GM18868 (cell line): ENCODE measurements around the gene WDR86.

Source experiments
- ATAC-seq: cut with Tn5 transposase; IDR thresholded peaks from one replicate; pipeline ENCODE4 v1.9.1; 2021; ENCODE audit warnings: mild to moderate bottlenecking, moderate library complexity; ENCODE audit not compliant: unreplicated experiment

WDR86 gene

DNA sequence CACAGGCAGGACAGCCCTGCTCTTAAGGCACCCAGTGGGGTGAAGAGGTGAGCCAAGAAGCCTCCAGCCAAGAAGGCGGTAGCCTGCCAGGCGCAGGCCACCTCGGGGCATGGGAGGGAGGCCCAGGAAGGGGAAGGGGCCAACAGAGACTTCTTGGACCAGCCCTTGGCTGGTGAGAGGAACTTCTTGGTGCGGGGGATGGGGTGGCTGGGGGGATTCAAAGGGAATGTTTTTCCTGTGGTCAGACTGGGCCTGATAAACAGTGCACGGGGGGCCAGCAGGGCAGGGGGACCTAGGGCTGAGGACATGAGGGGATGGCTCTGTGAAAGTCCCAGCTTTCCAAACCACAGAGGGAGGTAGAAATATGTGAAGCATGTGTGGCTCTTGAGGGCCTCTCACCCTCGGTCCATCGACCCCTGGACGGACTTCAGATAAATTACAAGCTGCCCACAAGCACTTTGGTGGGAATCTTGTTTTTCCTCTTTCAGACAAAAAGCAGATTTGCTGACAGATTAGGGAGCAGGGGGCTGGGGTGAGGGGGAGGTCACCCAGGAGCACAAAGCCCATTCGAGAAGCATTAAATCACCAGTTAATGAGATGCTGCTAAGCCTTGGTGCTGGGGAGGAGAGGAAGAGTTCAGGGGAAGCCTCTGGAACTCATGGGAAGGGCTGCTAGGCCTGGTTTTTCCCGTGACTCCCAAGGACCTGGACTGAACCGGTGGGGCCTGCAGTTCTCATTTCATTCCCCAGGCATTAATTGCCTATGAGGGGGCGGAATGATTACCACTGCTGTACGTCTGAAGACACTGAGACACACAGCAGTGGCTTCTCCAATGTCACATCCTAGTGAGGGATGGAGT is 18.8 kb upstream of the WDR86 start:
- ATAC-seq = no peak

DNA sequence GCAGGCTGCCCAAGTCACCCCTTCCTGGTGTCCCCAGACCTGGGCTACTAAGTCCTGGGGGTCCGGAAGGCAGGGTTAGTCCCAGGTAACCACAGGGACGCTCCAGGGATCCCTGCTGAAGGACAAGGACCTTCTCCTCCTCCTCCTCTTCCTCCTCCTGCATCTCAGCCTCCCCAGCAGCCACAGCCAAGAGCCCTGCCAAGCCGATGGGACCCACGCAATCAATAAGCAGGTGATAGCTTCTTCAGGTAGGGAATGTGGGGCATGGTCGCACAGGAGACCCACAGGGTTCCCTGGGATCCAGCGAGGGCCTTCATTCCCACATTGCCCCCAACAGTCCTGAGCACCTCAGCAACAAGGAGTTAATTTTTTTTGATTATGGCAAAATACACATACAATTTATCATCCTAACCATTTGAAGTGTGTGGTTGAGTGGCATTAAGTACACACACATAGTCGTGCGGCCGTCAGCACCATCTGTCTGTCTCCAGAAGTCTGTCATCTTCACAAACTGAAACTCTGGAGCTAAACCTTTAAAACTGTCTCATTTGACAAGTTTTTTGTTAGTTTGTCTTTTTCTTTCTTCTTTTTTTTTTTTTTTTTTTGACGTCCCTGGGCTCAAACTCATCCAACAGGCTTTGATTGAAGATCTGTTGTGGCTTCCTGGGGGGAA is 18.0 kb upstream of the WDR86 start:
- ATAC-seq = no peak

DNA sequence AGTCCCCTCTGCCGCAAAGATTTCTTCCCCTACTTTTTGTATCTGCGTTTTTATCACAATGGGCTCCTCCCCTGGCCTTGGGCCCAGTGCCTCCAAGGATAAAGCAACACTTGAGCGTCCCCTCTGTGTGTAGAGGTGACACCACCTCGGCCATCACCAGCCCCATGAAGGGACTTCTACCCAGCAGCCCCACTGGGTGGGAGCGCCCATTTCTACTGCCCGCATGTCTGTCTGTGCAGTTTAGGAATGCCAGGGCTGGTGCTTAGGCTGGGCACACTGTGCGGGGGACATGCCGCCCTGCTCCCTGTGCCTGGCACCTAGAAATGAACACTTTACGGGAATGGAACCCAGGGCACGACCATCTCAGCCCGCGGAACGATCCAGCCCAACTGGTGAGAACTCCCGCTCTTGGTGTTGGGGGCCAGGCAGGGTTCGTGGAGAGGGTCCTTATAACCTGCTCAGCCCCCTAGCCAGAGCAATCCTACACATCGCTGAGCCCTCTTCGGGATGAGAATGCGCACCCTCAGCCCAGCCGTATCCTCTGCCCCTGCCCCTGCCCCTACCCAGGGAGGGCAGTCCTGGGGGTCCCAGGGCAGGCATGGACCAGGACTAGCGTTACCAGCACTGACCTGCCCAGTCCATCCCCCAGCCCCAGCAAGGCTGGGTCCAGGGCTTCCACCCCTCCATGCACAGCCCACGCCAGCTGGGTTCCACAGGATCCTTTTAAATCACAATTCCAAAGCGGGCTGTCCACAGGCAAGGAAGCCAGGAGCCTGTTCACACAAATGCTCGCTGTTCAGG is 17.3 kb upstream of the WDR86 start:
- ATAC-seq = no peak

DNA sequence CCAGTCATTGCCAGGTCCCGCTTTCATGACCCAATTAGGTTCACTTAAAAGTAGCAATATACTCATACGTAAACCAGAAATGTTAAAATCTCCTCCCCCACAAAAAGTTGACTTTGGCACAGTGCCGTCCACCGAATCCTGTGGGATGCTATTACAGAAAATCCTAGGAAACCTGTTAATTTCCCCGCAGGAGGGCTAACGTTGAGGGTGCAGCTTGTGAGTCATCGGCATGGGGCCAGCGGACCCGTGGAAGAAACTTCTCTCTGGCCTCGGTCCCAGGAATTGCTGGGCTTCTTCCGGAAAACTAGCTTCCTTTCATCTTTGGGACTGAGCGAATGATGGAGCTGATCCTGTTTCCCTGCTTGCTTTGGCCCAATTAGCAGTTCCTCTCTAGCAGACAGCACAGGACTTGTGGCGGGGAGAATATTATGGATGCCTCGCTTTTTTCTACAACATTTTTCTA is 16.6 kb upstream of the WDR86 start:
- ATAC-seq = no peak

DNA sequence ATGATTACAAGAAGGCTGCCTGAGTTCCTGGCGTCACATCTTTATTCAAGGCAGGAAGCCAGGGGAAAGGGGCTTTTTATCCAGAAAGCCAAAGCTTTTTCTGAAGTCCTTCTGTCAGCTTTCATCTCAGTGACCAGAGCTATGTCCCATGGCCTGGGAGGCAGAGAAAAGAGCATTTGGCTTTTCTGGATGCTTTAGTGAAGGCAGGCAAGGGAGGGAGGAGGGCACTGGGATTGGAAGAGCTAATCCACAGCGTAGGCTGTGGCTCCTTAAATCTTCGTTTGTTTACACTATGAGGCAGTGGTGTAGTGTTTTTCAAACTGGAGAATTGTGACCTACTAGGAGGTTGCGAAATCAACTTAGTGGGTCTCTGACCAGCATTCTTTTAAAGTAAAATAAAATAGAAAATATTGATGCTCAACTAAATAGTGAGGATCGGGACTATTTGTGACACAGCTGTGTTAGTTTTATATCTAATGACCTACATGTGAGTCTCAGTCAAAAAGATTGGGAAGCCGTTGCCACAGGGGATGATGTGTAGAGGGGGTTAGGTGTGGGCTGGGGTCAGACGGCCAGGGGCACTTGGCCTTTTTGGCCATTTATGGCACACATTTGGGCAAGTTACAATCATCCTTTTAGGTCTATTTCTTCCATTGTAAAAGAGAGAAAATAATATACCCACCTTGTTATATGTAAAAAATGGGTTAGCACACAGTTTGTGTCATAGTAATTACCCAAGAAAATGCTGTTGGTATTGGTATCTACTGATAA is 16.0 kb upstream of the WDR86 start:
- ATAC-seq = no peak

DNA sequence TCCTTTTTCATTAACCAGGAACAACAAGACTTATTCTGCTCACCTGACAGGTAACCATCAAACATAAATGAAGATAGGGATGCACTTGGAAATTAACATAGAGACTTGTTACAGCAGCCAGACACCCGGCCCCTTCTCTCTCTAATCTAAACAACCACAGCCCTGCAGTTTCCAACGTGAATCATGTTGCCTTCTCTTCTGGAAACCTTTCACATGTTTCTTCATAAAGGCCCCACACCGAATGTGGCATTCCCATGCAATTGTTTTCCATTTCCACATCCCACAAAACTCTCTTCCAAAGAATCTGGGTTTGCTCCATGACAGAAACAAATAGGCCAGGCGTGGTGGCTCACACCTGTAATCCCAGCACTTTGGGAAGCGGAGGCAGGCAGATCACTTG is 15.0 kb upstream of the WDR86 start:
- no peak for ATAC-seq

DNA sequence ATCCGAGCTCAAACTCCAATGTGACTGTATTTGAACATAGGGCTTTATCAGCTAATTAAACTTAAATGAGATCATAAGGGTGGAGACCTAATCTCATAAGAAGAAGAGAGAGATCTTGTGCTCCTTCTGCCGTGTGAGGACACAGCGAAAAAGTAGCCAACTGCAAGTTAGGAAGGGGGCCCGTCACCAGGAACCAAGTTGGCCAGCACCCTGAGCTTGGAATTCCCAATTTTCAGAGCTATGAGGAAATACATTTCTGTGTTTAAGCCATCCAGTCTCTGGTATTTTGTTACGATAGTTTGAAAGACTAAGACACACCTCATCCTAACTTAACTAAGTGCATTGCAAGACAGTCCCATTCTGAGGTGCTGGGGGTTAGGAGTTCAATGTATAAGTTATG is 14.1 kb upstream of the WDR86 start:
- no peak for ATAC-seq

DNA sequence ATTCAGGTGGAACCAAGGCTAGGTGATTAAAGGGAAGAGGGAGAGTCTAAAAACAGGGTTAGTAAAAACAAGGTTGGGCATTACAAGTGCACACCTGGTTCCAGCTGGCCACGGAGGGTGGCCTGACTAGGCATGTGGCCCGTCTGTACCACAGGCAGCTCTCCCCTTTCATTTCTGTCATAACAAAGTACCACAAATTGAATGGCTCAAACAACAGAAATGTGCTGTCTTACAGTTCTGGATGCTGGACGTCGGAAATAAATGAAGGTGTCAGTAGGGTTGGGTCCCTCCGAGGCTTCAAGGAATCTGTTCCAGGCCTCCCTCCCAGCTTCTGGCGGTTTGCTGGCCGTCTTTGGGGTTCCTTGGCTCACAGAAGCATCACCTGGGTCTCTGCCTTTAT is 13.4 kb upstream of the WDR86 start:
- ATAC-seq = no peak

DNA sequence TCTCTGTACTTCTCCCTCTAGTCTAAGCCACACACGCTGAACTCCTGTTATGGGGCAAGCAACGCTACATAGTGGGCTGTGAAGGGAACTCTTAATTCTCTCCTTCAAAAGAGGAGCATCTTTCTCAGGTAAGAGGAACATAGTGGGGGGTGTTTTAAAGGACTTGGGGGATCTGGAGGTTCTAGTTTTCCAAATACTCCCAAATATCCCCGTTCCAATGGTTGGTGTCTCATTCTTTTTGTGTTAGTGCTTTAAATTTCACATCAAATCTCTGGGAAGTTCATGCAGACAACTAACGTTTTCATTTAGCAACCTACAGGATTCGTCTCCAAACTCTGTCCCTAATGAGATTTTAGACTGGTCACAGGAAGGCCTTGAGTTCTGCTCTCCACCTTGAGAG is 12.4 kb upstream of the WDR86 start:
- no peak for ATAC-seq

DNA sequence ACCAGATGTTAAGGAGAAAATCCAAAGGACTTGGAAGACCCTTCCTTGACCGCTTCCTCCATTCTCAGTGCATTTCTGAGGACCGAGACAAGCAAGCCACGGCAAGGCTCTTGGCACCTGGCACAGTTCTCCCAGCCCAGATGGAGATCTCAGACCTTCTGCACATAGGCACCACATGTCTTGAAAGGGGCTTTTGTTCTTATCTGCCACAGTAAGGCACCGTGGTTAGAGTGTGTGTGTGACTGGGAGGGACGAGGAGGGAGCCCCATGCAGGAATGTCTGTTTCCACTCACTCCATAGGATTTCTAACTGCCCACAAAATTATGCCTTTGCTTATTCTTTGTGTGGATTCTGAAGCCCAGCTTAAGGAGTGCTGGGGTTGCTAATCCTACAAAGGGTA is 10.3 kb upstream of the WDR86 start:
- ATAC-seq = no peak

DNA sequence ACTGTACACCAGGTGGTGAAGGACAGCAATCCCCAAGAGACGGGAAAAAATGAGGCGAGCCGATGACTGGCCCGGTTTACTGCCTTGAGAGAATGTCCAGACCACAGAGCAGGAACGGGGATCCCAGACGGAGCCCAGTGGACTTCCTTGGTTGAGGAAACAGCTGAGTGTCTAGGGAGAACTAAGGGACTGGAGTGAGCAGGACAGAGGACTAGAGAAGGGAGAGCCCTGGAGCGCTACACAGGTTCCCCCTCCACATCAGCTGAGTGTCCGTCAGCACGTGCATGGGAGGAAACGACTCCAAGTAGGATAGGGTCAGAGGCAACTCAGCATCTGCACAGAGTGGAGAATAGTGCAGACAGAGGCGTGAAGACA is 7.1 kb upstream of the WDR86 start:
- ATAC-seq = no peak

DNA sequence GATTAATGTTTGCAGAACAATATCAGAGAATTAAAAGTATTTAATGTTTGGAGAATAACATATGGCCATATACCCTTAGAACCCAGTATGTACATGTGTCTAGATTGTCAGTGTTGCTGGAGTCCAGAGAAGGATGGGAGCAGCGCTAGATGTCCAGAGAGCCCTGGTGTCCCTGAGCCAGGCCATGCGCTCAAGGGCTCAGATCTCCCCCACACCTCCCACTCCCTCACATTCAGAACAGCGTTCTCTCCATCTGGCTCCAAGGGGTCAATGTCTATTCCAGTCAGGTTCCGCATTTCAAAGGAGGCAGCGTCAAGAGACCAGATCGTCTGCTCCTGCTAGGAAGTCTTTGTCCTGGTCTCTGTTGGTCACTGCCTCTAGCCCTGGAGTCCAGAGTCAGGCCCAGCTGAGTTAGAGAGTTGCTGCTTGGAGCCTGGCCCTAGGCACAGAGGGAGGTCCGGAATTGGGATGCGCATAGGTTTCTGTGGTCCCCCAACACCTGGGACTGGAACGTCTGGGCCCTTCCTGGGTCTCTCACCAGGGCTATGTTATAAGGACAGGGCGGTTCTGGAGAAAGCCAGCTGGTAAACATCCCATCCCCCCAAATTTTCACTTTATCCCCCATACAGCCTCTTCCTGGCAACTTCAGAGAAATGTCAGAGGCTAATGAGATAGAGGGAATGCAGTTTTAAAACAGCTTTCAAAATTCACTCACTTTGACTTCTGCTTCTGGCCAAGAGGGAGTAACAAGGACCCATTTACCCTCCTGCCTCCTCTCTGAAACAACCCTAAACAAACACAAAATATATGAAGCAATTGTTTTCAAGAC is 6.5 kb upstream of the WDR86 start:
- no peak for ATAC-seq

DNA sequence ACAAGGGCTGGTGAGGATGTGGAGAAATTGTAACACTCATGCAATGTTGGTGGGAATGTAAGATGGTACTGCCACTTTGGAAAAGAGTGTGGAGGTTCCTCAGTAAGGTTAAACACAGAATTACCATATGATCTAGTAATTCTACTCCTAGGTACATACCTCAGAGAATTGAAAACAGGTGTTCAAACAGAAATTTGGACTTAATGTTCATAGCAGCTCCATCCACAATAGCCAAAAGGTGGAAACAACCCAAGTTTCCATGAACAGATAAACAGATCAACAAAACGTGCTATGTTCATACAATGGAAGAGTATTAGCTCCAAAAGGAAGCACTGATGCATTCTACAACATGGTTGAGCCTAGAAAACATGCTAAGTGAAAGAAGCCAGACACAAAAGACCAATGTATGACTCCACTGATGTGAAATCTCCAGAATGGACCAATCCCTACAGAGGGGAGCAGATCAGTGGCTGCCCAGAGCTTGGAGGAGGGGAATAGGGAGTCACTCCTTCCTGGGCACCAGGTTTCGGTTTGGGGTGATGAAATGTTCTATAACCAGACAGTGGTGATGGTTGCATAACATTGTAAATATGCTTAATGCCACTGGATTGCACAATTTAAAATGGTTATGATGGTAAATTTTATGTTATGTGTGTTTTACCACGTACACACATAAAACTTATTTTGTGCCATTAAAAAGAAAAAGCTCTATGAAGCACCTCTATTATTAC is 5.7 kb upstream of the WDR86 start:
- ATAC-seq = no peak

DNA sequence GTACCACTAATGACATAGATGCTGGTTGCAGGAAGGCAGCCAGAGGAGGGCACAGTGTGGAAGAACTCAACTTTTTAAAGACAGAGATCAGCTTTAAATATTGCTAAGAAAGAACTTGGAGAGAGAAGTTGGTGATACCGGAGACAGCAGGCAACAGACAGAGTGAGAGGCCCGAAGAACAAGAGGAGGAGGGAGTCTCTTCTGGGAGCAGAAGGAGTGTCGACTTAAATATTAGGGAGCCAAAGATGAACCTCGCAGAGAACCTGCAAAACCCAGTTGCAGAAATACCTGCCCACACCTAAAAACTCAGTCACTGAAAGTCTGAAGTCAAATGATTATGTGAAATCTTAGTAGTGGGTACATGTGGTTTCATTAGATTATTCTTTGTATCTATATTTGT is 3.4 kb upstream of the WDR86 start:
- no peak for ATAC-seq

DNA sequence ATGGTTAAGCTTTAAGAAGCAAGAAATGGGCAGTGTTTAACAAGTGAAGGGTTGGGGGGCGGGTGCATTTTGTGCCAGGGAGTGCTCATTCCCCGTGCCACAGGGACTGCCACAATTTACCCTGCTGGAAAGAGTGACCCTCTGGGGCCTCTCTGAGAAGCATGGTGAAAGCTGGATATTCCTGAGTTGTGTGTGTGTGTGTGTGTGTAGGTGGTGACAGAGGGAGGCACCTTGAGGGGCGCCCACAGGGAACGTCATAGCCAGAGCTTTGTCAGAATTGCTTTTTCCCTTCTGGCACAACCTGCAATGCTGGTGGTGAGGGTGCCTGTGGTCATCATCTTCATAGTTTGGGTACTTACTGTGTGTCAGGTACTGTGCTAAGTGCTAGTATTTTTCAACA is 2.5 kb upstream of the WDR86 start:
- ATAC-seq = no peak

DNA sequence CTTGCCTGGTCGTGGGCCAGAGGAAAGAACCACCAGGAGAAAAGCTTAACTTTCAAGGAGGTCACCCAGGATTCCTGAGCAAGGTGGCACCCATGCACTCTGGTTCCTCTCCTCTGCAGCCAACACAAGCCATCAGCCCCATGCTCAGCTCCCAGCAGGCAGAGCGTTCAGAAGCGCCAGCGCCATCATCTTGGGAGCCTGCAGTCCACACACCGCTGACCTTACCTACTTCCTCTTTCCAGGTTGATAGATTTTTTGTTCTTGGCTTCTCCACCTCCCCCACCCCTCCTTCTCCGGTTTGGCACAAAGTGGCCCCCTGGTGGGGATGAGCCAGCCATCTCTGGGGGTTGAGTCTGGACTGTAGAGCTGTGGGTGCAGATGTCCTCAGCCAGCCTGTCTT is 1.7 kb upstream of the WDR86 start:
- ATAC-seq = no peak

DNA sequence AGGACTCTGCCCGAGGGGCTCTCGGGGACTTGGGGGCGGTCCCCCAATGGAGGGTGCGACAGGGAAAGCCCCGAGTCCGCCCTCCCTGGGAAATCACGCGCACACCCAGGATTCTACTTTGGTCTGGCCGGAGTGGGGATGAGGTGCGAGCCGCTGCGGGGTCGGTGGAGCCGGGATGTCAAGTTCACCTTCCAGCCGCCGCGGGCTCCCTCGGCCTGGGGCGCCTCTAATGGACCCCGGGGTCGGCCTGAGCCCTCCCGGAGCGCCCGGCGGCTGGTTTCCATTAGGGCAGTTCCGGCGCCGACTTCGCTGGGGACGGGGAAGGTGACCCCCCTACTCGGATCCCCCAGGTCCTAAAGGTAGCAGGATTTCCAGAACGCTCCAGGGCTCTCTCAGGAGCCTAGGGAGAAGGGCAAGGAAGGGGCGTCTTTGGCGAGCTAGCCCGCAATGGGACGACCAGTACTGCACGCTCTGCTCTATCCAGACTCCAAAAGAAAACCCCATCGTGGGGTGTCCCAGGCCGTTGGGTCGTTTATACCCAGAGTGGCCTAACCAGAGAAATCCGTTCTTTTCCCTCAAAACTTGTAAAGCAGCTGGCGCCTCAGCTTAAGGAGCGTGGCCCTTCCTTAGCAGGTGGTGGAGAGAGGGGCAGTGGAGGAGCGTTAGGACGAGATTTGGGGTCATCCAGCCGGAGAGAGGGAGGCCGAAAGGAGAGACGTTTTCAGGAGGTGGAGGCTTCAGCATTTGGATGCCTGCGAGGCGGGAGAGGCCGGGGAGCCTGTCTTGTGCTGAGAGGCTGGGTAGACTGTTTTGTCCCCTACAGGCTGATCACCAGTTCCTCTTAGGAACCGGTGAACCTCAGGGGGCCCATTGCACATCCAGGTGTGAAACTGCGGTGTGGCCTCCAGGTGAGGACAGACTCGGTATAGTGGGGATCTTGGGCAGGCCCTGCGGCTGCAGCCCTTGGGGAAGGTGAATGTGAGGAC is 860 bp upstream of the WDR86 start:
- no peak for ATAC-seq
